ENCODE results near the gene DNMT3L. TPM values are rescaled to one million over a fixed set of nuclear protein-coding genes. Genes with fewer than 3 reads are reported as not detected.
"Not testable (repeated sequence)": the region's sequence is repeated elsewhere in the genome, so short reads cannot be mapped to it uniquely, and the experiment has no call there.

The DNMT3L gene
- total RNA-seq, 1 donor from 2014 or later = not detected

- DNase-seq (ENCODE audit: low spot score); intact Hi-C loops (cut with DNase I): not testable (repeated sequence)
Measured at GRCh38 chr21:44207860-44208646, 53.6 kb downstream of the DNMT3L start.

GRCh38 chr21:44206698-44207676 is 54.7 kb downstream of the DNMT3L start:
- DNase-seq (ENCODE audit: low spot score); intact Hi-C loops (cut with DNase I): not testable (repeated sequence)

- intact Hi-C loops (cut with DNase I); DNase-seq (ENCODE audit: low spot score): not testable (repeated sequence)
Measured at GRCh38 chr21:44206187-44206586, 55.5 kb downstream of the DNMT3L start.

GRCh38 chr21:44202590-44203299 is 59.0 kb downstream of the DNMT3L start:
- DNase-seq (ENCODE audit: low spot score); intact Hi-C loops (cut with DNase I): not testable (repeated sequence)

- DNase-seq (ENCODE audit: low spot score); intact Hi-C loops (cut with DNase I): not testable (repeated sequence)
Measured at GRCh38 chr21:44199997-44200396, 61.7 kb downstream of the DNMT3L start.

- intact Hi-C loops (cut with DNase I) = no loop called here
- DNase-seq (ENCODE audit: low spot score) = no peak
Measured at GRCh38 chr21:44199448-44199847, 62.2 kb downstream of the DNMT3L start.

- intact Hi-C loops (cut with DNase I); DNase-seq (ENCODE audit: low spot score): not testable (repeated sequence)
Measured at GRCh38 chr21:44197156-44197516, 64.6 kb downstream of the DNMT3L start.

Other genes starting within 250 kb of the DNMT3L start
- 22.2 TPM for gene TRAPPC10, start 249.6 kb downstream of the DNMT3L start, total RNA-seq
- 1.6 TPM for gene PWP2, start 154.5 kb downstream of the DNMT3L start, total RNA-seq
- 11.5 TPM for gene GATD3, start 128.2 kb downstream of the DNMT3L start, total RNA-seq
- gene ICOSLG, start 21.0 kb downstream of the DNMT3L start, total RNA-seq = 1.5 TPM
- gene AIRE, start 24.0 kb upstream of the DNMT3L start, total RNA-seq = 0.11 TPM
- gene PFKL, start 38.2 kb upstream of the DNMT3L start, total RNA-seq = 60.3 TPM
- 15.8 TPM for gene CFAP410, start 77.5 kb upstream of the DNMT3L start, total RNA-seq
- gene TRPM2, start 91.7 kb upstream of the DNMT3L start, total RNA-seq = 1.2 TPM
- 2.9 TPM for gene LRRC3, start 193.6 kb upstream of the DNMT3L start, total RNA-seq